HL-60 (cell line): ENCODE measurements around the gene CWH43.

Experiments
- GABPA ChIP-seq: IDR thresholded peaks from 2 replicates; pipeline ENCODE4 v1.6.1; 2012; ENCODE audit warnings: low read depth
- POLR2AphosphoS5 ChIP-seq: IDR thresholded peaks from 2 replicates; pipeline ENCODE4 v1.6.1; 2012; ENCODE audit warnings: low read depth
- TF ChIP-seq, protein P1 (sequence below): IDR thresholded peaks from one replicate; pipeline ENCODE4 v1.5.1; 2011; ENCODE audit warnings: low read length, control low read depth, inconsistent platforms; ENCODE audit not compliant: insufficient read depth
- TF ChIP-seq, protein P2 (sequence below): IDR thresholded peaks from 2 replicates; pipeline ENCODE4 v1.6.1; 2012; ENCODE audit warnings: low read depth; ENCODE audit not compliant: insufficient replicate concordance

DNA sequence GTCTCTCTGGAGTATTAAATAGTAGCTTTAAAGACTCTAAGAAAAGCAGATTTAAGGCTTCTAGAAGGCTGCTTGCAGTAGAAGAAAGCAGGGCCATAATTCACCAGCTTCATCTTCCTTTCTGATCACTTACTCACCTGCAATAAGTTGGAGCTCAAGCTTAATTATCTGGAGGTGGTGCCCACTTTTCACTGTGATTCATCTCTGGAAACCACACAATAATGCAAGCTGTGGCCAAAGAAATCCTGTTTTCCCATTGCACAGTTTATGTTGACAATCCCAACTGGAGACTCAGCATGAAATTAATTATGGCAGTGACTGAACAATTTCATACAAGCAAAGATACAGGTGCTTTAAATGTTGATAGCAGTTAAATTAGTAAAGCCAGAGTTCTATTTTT, 14.7 kb downstream of the CWH43 start:
- TF ChIP-seq, protein P1, sequence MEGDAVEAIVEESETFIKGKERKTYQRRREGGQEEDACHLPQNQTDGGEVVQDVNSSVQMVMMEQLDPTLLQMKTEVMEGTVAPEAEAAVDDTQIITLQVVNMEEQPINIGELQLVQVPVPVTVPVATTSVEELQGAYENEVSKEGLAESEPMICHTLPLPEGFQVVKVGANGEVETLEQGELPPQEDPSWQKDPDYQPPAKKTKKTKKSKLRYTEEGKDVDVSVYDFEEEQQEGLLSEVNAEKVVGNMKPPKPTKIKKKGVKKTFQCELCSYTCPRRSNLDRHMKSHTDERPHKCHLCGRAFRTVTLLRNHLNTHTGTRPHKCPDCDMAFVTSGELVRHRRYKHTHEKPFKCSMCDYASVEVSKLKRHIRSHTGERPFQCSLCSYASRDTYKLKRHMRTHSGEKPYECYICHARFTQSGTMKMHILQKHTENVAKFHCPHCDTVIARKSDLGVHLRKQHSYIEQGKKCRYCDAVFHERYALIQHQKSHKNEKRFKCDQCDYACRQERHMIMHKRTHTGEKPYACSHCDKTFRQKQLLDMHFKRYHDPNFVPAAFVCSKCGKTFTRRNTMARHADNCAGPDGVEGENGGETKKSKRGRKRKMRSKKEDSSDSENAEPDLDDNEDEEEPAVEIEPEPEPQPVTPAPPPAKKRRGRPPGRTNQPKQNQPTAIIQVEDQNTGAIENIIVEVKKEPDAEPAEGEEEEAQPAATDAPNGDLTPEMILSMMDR, result no peak
- TF ChIP-seq, protein P2, sequence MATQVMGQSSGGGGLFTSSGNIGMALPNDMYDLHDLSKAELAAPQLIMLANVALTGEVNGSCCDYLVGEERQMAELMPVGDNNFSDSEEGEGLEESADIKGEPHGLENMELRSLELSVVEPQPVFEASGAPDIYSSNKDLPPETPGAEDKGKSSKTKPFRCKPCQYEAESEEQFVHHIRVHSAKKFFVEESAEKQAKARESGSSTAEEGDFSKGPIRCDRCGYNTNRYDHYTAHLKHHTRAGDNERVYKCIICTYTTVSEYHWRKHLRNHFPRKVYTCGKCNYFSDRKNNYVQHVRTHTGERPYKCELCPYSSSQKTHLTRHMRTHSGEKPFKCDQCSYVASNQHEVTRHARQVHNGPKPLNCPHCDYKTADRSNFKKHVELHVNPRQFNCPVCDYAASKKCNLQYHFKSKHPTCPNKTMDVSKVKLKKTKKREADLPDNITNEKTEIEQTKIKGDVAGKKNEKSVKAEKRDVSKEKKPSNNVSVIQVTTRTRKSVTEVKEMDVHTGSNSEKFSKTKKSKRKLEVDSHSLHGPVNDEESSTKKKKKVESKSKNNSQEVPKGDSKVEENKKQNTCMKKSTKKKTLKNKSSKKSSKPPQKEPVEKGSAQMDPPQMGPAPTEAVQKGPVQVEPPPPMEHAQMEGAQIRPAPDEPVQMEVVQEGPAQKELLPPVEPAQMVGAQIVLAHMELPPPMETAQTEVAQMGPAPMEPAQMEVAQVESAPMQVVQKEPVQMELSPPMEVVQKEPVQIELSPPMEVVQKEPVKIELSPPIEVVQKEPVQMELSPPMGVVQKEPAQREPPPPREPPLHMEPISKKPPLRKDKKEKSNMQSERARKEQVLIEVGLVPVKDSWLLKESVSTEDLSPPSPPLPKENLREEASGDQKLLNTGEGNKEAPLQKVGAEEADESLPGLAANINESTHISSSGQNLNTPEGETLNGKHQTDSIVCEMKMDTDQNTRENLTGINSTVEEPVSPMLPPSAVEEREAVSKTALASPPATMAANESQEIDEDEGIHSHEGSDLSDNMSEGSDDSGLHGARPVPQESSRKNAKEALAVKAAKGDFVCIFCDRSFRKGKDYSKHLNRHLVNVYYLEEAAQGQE, result no peak
- no peak for TF ChIP-seq POLR2AphosphoS5
- TF ChIP-seq GABPA, result no peak
